MCF 10A (cell line): ENCODE results near the gene CRYL1. TPM values are rescaled to one million over a fixed set of nuclear protein-coding genes. Genes with fewer than 3 reads are reported as not detected.

ENCODE experiments used
- BruUV-seq: library from RNA; stranded (reverse); fragments of 400-500 nt; replicated peaks from 2 replicates; lab custom pipeline; 2021; lab: Mats Ljungman, UMichigan
- CTCF ChIA-PET: fragments of 300-600 bp; sonication (Branson Sonifier 250); formaldehyde crosslinking; extraction: SDS; loops from one replicate; lab custom pipeline; 2021; ENCODE audit warnings: antibody characterized with exemption, inconsistent platforms; lab: Yijun Ruan, JAX
- POLR2A ChIA-PET: fragments of 300-600, 350-650 bp; sonication (Branson Sonifier 250); formaldehyde crosslinking; extraction: SDS; loops from one replicate; lab custom pipeline; 2020; ENCODE audit warnings: antibody characterized with exemption, inconsistent platforms; lab: Yijun Ruan, JAX
- DNase-seq: peaks from one replicate; pipeline ENCODE4 v3.0.0-alpha.2; 2018; ENCODE audit not compliant: unreplicated experiment
- H3K27ac Mint-ChIP-seq: one replicate; pipeline ENCODE4 v1.8.0; 2022; ENCODE audit warnings: mild to moderate bottlenecking, low read depth, mixed read lengths; ENCODE audit not compliant: unreplicated experiment
- H3K27me3 Mint-ChIP-seq: one replicate; pipeline ENCODE4 v1.8.0; 2022; ENCODE audit warnings: mixed read lengths; ENCODE audit not compliant: insufficient read depth, unreplicated experiment
- H3K36me3 Mint-ChIP-seq: one replicate; pipeline ENCODE4 v1.8.0; 2022; ENCODE audit warnings: mild to moderate bottlenecking, moderate library complexity, mixed read lengths; ENCODE audit not compliant: insufficient read depth, unreplicated experiment
- H3K4me1 Mint-ChIP-seq: one replicate; pipeline ENCODE4 v1.8.0; 2022; ENCODE audit warnings: mixed read lengths; ENCODE audit not compliant: insufficient read depth, unreplicated experiment
- H3K4me3 Mint-ChIP-seq: one replicate; pipeline ENCODE4 v1.8.0; 2022; ENCODE audit warnings: mild to moderate bottlenecking, moderate library complexity, mixed read lengths; ENCODE audit not compliant: unreplicated experiment
- H3K9me3 Mint-ChIP-seq: one replicate; pipeline ENCODE4 v1.8.0; 2022; ENCODE audit warnings: mixed read lengths; ENCODE audit not compliant: unreplicated experiment
- CTCF ChIP-seq: fragments of 200-600 bp; IDR thresholded peaks from one replicate; pipeline ENCODE4 v1.8.0; 2022; ENCODE audit warnings: antibody characterized with exemption, mild to moderate bottlenecking; ENCODE audit not compliant: unreplicated experiment
- intact Hi-C: fragments of 100-400 bp; cut with micrococcal nuclease; formaldehyde crosslinking; loops from 2 replicates; pipeline ENCODE4 v1.14.1; 2022
- total RNA-seq: library from RNA; stranded (reverse); gene quantifications from 2 replicates; pipeline ENCODE4 v1.2.3, GENCODE V29; 2022

CRYL1 gene
- total RNA-seq, 1 experiment from 2014 or later: 15.1 TPM

- POLR2A ChIA-PET: interaction anchor here (1.2 kb wide), 1 partner anchor 10 kb away, joined by 3 read pairs; no protein-coding TSS in a partner anchor
- CTCF ChIA-PET: no interaction called here
- Mint-ChIP-seq H3K27me3 (no peaks in the 10 kb centered on the region), H3K4me1 (peaks cover 15% of the 10 kb centered on the region), H3K27ac (no peak overlapping the region), H3K36me3 (no peaks in the 10 kb centered on the region), H3K4me3 (no peak overlapping the region), H3K9me3 (no peaks in the 10 kb centered on the region)
- TF ChIP-seq CTCF: no peak
- no TSS peak for BruUV-seq
- intact Hi-C loops: no loop called here
- no peak for DNase-seq
Measured at GRCh38 chr13:20457670-20458069, 68.0 kb downstream of the CRYL1 start.

GRCh38 chr13:20456737-20457136 lies 68.9 kb downstream of the CRYL1 start:
- no TSS peak for BruUV-seq
- no peaks in the 10 kb centered on the region for H3K9me3 Mint-ChIP-seq
- ChIA-PET CTCF (interaction anchor here (0.7 to 0.8 kb wide), 2 partner anchors 25 to 371 kb away, joined by 3 read pairs; no protein-coding TSS in a partner anchor), POLR2A (interaction anchor here (0.6 kb wide), 2 partner anchors 9 to 720 kb away, joined by 3 read pairs; partner anchors contain the start of genes MRPL57 and SKA3)
- no peak overlapping the region for H3K27ac Mint-ChIP-seq
- no peak for DNase-seq
- TF ChIP-seq CTCF: no peak
- no peaks in the 10 kb centered on the region for H3K27me3 Mint-ChIP-seq
- intact Hi-C loops: no loop called here
- peaks cover 15% of the 10 kb centered on the region for H3K4me1 Mint-ChIP-seq
- H3K4me3 Mint-ChIP-seq: no peak overlapping the region
- H3K36me3 Mint-ChIP-seq: no peaks in the 10 kb centered on the region

GRCh38 chr13:20451397-20451796 lies 74.3 kb downstream of the CRYL1 start:
- intact Hi-C loops: no loop called here
- ChIA-PET CTCF (no interaction called here), POLR2A (no interaction called here)
- H3K27me3 Mint-ChIP-seq: no peaks in the 10 kb centered on the region
- no peak overlapping the region for H3K27ac Mint-ChIP-seq
- no peak overlapping the region for H3K4me3 Mint-ChIP-seq
- no TSS peak for BruUV-seq
- no peaks in the 10 kb centered on the region for H3K36me3 Mint-ChIP-seq
- peaks cover under 1% of the 10 kb centered on the region for H3K4me1 Mint-ChIP-seq
- peaks cover 12% of the 10 kb centered on the region for H3K9me3 Mint-ChIP-seq
- TF ChIP-seq CTCF: no peak
- no peak for DNase-seq

- no peak overlapping the region for H3K27ac Mint-ChIP-seq
- no peak for DNase-seq
- BruUV-seq: no TSS peak
- H3K4me1 Mint-ChIP-seq: no peaks in the 10 kb centered on the region
- no peaks in the 10 kb centered on the region for H3K27me3 Mint-ChIP-seq
- intact Hi-C loops: no loop called here
- POLR2A ChIA-PET: no interaction called here
- H3K9me3 Mint-ChIP-seq: peaks cover 12% of the 10 kb centered on the region
- no peak for TF ChIP-seq CTCF
- H3K4me3 Mint-ChIP-seq: no peak overlapping the region
- no peaks in the 10 kb centered on the region for H3K36me3 Mint-ChIP-seq
- CTCF ChIA-PET: interaction anchor here (1.1 kb wide), 1 partner anchor 9 kb away, joined by 3 read pairs; no protein-coding TSS in a partner anchor
Measured at GRCh38 chr13:20448470-20448869, 77.2 kb downstream of the CRYL1 start.
